Ammon's horn (tissue), 1 donor: ENCODE results near the gene GRK7.
"Not testable (repeated sequence)": the region's sequence is repeated elsewhere in the genome, so short reads cannot be mapped to it uniquely, and the experiment has no call there.

ENCODE experiments used
- DNase-seq: peaks from one replicate; pipeline ENCODE4 v3.0.0-alpha.2; 2016; ENCODE audit warnings: low spot score

Gene GRK7

GRCh38 chr3:141762552-141762951 is 656 bp upstream of the GRK7 start:
- not testable (repeated sequence) for DNase-seq

DNA sequence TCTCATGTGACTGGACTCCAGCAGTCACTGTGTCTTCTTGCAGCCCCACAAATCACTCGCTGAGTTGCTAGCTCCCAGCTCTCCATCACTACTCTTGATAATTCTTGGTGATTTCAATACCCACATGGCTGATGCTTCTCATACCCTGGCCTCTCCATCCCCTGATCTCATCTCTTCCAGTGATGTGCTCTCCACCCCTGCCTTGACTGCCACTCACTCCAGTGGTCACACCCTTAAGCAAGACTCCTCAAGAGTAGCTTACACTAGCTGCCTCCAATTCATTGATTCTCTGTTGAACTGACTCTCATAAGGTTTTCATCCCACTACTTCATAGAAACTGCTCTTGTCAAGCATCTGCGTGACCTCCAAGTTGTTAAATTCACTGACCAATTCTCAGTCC is 837 bp downstream of the GRK7 start:
- DNase-seq, result no peak

GRCh38 chr3:141764465-141764864 is 1.3 kb downstream of the GRK7 start:
- no peak for DNase-seq

DNA sequence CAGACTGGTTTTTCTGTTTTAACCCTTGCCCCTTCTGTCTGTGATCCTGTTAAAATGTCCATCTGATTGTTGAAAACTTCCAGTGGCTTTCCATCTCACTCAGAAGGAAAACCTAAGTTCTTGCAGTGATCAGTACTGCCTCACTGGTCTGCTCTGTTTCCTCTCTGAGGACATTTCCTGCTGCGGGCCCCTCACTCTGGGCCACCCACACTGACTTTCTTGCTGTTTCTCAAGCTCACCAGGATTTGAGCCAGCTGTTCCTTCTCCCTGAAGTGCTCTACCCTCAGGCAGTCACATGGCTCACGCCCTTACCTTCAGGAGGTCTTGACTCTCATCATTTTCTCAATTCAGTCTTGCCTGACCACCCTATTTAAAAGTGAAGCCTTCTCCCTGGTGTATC is 1.8 kb downstream of the GRK7 start:
- no peak for DNase-seq

DNA sequence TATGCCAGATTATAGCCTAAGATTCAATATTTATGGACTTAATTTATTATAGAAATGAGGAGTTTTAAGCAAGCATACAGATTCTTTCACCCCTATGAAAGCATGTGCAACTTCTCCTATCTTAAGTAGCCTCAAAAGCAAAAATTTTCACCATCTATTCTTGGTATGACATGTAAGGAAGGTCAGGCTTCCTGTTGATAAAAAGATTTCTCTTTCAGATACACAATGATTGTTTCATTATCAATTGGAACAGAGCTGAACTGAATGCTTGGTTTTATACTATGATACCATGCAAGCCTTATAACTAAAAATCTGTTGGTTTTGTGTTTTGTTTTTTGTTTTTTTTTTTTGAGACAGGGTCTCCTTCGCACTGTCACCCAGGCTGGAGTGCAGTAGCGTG is 3.9 kb downstream of the GRK7 start:
- DNase-seq, result no peak

GRCh38 chr3:141769221-141769894 is 6.2 kb downstream of the GRK7 start:
- no peak for DNase-seq

GRCh38 chr3:141773676-141774075 is 10.5 kb downstream of the GRK7 start:
- DNase-seq, result no peak

DNA sequence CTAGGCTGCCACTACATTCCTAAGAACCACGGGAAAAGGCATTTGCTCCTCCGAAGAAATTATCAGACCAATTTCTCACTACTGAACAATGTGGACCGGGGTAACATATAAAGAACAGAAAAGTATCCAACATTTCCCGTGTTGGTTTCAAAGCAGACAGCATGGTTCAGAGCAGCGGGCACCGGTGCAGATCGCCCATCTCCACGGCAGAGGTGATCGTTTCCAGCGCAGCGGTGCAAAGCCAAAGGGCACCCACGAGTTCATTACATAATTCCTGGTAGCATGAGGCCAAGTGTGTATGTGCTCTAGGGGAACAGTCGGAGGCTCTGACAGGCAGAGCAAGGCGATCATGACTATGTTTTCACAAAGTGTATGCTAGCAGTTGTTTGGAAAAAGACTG is 13.2 kb downstream of the GRK7 start:
- DNase-seq, result no peak

GRCh38 chr3:141776885-141777284 is 13.7 kb downstream of the GRK7 start:
- DNase-seq, result no peak

DNA sequence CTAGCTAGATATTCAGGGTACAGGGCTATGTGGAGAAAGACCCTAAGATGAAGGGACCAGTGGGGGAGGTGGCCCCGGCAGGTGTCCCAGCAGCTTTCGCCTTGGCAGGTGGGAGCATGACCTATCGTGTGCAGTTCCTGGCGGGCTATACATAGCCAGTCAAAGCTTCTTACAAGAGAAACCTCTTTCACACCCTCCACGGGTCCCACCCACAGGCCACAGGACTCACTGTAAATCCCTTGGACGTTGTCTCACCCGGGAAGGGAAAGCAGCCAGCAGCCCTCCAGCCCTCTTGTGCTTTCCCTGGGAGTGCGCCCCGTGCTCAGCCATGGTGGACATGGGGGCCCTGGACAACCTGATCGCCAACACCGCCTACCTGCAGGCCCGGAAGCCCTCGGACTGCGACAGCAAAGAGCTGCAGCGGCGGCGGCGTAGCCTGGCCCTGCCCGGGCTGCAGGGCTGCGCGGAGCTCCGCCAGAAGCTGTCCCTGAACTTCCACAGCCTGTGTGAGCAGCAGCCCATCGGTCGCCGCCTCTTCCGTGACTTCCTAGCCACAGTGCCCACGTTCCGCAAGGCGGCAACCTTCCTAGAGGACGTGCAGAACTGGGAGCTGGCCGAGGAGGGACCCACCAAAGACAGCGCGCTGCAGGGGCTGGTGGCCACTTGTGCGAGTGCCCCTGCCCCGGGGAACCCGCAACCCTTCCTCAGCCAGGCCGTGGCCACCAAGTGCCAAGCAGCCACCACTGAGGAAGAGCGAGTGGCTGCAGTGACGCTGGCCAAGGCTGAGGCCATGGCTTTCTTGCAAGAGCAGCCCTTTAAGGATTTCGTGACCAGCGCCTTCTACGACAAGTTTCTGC is 15.0 kb downstream of the GRK7 start:
- no peak for DNase-seq

DNA sequence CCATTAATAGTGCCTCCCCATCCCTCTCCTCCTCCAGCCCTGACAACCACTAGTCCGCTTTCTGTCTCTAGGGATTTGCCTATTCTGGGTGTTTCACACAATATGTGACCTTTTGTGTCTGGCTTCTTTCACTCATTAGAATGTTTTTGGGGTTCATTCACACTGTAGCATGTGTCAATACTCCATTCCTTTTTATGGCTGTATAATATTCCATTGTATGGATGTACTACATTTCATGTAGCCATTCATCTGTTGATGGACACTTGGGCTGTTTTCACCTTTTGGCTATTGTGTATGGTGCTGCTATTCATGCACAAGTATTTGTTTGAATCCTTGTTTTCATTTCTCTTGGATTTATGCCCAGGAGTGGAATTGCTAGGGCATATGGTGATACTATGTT is 16.5 kb downstream of the GRK7 start:
- no peak for DNase-seq

DNA sequence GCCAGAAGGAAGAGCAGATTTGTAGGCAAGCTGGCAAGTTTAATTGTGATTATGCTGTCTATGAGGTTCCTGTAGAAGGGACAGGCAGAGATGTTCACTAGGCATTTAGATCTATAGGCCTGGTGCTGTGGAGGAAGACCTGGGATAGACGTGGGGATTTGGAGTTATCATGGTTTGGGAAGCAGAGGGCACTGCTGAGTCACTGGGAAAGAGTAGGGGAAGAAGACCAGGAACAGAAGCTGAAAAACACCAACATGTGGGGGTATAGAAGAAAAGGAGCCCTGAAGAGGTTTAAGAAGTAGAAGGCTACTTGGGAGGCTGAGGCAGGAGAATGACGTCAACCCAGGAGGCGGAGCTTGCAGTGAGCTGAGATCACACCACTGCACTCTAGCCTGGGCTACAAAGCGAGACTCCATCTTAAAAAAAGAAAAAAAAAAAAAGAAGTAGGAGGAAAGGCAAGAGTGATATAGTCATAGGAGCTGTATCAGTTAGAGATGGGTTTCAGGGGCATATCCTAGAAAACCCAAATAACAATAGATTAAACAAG is 19.3 kb downstream of the GRK7 start:
- DNase-seq, result no peak

GRCh38 chr3:141783632-141784031 is 20.4 kb downstream of the GRK7 start:
- no peak for DNase-seq

DNA sequence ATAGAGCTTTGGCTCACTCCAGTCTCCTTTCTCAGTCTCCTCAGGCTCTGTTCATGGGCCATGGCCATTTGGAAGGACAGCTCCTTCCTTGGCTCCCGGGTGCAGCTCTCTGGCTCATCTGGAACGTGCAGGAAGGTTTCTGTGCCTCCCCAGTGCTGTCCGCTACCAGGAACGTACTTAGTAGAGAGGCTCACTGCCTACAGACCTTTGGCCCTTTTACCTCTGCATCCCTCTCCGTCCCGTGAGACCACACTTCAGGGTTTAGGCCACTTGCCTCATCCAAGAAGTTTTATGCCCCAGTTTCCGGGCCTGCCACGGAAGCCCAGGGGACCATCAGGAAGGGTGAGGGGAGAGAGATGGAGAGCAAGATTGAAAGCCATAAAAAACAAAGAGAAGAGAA is 20.9 kb downstream of the GRK7 start:
- DNase-seq, result no peak

GRCh38 chr3:141784531-141784930 is 21.3 kb downstream of the GRK7 start:
- DNase-seq, result no peak

- DNase-seq, result no peak
Measured at GRCh38 chr3:141788149-141788548, 24.9 kb downstream of the GRK7 start.

DNA sequence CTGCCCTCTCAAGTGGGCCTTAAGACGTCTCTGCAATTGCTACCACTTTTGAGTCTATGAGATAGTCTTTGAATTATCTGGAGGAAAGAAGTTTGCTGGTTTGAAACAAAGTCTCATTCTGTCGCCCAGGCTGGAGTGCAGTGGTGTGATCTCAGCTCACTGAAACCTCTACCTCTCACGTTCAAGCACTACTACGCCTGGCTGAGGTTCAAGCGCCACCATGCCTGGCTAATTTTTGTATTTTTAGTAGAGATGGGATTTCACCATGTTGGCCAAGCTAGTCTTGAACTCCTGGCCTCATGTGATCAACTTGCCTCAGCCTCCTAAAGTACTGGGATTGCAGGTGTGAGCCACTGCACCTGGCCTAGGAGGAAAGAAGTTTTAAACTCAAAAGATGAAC is 25.5 kb downstream of the GRK7 start:
- not testable (repeated sequence) for DNase-seq

DNA sequence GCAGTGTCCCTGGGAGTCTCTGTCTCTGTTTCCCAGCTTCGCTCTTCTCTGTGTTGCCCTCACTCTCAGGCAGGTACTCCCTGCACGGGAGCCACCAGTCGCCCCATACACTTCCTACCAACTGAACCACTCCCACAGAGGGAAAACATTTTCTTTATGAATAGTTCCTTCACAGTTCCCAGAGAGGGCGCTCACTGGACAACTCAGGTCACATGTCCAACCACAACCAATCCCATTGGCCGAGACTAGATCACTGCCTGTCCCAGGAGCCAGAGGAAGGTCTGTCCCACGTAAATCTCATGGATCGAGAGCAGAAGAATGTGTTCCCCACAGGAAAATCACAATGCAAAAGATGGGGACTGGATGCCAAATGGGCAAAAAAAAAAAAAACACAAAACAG is 26.1 kb downstream of the GRK7 start:
- DNase-seq, result no peak

DNA sequence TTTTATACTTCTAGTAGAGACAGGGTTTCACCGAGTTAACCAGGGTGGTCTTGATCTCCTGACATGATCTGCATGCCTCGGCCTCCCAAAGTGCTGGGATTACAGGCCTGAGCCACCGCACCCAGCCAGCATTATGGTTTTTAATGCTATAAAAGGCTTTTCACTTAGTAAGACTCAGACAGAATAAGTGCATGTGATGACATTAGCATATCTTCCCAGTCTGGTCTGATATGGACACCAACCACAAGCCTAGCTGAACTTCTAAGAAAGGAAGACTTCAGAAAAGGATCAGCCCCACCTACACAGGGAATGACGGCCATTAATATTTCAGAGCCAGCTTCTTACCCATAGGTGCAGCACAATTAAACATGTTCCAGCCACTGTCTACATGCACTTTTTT is 27.0 kb downstream of the GRK7 start:
- DNase-seq, result no peak

- no peak for DNase-seq
Measured at GRCh38 chr3:141792495-141792894, 29.3 kb downstream of the GRK7 start.

DNA sequence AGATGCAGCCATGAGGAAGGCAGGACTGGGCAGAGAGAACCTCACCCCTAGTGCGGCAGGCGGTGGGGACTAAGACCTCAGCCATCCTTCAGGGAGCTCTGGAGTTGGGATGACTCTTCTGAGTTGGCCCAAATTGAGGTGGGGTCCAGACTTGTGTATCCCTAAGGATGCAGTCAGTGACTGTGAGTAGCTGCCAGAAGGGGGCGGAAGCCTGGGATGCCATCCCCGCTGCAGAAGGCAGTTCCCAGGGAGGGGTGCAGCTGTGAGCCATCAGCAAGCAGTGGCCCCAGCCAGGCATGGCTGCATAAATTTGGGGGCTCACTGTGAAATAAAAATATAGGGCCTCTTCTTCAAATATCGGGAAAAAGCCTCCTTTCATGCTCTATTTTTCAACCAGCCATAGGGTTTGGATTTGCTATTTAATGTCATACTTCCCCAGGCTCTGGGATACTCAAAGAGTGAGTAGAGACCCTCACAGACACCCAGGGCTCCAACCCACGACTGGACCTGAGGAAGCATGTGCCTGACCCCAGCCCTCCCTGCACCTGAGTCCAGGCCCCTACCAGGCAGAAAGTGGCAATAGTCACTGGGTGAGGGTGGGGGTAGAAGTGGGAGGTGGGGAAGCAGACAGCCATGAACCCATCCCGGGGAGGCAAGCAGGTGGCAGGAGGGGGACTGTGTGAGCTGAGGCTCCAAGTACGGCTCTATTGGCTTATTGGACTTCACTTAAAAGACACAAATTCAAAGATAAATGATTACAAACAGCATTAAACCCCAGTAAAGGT is 30.5 kb downstream of the GRK7 start:
- DNase-seq, result no peak

- DNase-seq, result no peak
Measured at GRCh38 chr3:141795276-141795675, 32.1 kb downstream of the GRK7 start.

DNA sequence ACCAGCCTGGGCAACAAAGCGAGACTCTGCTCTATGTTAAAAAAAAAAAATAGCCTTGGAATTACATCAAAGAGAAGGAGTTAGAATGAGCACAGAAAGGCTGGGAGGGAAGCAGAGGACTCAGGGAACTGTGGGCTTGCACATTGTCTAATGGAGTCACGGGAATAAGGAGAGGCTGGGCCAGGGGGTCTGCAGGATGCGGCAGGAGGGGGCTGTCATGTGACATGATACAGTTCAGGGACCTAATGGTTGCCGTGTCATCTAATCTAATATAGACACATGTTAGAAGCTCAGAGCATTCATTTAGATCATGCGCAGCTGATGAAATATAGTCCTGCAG is 32.5 kb downstream of the GRK7 start:
- no peak for DNase-seq
